DMS79 treated with DMSO at 0.1 percent for 48 hours (cell line): Measurements from ENCODE around the gene ZCRB1.

Source experiments
- DNase-seq: peaks from one replicate; lab custom pipeline; 2025; lab: John Stamatoyannopoulos, UW

The ZCRB1 gene

DNA sequence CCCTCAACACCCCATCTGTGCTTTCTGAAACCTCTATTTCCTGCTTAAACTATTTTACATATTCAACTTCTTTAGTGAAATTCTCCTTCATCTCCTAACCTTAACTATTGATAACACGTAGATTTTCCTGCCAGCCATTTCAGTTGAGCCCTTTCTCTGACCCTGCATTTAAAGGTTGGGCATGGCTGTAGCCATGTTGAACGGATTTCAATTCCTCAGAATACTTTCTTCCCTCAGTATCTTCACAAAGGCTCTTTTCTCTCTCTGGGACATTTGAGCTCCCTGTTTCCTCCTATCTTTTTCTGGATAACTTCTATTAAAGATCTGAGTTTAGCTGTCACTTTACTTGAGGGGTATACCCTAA lies 1.3 kb upstream of the ZCRB1 start:
- DNase-seq: no peak

DNA sequence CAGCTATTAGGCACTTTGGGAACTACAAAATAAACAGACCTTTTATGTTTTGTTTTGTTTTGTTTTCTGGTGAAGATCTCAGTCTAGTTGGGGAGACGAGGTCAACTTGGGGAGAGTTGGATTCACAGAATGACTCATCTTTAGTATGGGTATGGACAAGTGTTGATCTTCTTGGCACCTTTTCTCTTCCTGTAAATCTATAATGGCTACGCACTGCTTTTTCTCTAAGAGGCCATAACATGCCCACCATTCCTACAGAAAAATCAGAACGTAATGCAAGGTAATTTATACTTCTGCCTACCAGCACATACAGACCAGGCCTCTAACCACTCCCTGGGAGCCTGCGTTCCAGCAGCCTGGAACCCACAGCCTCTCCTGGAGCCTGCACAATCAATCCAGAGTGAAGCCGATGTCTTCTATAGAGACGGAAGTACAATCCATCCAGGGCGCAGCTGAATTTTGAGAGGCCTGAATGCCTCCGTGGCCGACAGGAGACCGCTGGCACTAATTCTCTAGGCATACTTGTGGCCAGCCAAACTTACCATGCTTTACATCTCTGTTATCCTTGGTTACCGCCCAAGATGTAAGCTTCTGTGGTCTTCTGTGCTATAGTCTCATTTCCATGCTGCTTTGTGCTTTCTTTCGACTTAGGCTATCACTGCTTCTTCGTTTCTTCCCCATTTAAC lies 790 bp upstream of the ZCRB1 start:
- DNase-seq: peak; percentile 41

DNA sequence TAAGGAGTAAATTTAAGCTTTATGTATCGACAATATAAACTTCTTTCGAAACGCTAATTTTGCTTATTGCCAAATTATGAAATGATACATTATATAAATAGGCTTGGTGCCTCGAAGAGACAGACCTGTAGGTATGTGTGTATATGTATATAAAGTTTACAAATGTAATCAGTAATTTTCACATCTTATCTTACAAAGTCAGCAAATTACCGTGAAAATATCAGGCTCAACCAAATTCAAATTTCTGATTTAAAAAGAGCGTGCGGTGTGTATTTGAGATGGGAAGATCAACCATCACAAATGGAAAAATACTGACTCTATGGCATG lies 605 bp downstream of the ZCRB1 start:
- DNase-seq: no peak

DNA sequence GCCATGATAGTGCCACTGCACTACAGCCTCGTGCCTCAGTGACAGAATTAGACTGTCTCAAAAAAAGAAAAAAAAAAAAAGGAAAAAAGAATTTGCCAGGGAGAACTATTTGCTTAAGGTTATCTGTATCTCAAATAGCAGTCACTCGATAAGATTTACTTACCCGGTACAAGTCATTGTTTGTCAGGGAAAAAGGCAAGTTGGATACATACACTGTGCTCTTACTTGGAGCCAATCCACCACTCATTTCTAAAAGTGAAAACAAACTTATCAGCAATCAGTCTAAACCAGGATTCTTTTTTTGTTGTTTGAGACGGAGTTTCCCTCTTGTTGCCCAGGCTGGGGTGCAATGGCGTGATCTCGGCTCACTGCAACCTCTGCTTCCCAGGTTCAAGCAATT lies 2.0 kb downstream of the ZCRB1 start:
- no peak for DNase-seq

DNA sequence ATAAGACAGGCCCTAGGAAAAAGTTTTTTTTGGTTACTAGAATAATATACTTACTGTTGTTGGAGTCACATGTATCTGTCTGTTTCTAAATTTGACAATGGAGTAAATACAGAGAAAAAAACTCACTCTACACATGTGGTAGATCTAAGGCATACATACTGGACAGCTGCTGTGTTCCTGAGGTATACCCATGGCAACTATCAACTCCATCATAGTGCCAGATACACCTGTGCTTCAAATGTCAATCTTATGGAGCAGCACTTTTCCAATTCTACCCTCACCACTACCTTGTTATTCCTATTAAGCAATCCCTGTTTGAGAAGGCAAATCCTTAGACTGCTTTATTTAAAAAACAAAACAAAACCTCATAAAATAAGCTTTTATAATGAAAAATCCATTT lies 3.3 kb downstream of the ZCRB1 start:
- DNase-seq: no peak

DNA sequence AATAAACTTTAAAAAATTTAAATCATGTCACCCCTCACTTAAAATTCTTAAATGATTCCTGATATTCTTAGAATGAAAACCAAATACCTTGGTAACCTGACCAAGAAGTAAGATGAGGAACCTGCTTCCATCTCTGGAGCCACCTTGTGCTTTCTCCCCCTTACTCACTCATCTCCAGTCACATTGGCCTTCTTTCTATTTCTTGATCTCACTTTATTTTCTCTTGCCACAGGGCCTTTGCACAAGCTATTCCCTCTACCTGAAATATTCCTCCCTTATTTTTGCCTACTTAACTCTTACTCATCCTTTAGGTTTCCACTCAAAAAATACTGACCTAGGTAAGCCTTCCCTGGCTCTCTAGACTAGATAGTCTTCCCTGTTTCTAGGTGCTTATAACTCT lies 5.1 kb downstream of the ZCRB1 start:
- DNase-seq: no peak

DNA sequence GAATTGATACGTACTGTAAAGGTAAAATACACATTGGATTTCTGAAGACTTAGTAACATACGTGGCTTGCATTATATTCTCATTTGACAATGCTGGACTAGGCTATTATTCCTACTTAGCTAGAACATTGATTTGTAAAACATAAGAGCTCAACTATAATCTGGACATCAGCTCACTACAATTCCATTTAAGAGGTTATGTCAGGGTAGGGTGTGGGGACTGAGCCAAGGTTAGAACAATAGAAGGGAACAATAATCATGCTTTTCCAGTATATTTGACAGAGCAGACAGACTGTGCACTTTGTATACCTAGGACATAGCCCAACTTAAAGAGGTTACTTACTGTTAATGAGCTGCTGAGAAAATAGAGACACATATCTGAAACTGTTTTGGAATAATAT lies 10.8 kb downstream of the ZCRB1 start:
- DNase-seq: no peak

DNA sequence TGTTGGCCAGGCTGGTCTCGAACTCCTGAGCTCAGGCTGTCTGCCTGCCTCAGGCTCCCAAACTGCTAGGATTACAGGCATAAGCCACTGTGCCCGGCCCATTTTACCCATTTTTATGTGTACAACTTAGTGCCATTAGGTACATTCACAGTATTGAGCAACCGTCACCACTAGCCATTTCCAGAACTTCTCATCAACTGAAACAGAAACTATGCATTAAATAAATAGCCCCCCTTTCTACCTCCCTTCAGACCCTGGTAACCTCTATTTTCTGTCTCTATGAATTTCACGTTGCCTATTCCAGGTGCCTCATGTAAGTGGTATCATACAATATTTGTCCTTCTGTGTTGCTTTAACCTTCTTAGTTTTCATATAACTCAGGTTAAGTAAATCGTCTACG lies 15.9 kb downstream of the ZCRB1 start:
- DNase-seq: no peak

DNA sequence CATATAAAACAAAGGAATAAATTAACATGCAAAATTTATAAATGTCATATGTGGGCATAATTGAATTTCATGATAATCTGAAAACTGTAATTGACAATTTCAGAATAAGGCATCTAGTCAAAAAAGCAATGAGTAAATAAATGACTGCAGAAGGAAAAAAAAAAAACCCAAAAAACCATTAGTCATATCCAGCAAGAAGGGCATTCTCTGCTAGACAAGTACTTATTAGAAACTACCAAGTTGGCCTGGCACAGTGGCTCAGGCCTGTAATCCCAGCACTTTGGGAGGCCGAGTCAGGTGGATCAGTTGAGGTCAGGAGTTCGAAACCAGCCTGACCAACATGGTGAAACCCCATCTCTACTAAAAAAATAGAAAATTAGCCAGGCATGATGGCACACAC lies 17.5 kb downstream of the ZCRB1 start:
- DNase-seq: no peak

DNA sequence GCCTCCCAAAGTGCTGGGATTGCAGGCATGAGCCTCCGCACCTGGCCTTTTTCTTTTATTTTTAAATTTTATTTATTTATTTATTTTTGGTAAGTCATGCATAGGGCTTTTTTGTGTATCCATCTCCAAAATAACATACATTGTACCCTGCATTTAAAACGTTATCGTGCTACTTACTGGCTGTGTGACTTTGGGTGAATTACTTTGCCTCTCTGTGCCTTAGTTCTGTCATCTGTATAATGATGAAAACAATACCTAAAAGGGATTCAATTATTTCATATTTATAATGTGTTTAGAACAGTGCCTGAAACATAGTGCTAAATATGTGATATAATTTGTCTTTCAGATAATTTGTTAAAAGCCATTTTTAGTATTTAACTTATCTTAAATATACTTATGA lies 19.6 kb downstream of the ZCRB1 start:
- no peak for DNase-seq

DNA sequence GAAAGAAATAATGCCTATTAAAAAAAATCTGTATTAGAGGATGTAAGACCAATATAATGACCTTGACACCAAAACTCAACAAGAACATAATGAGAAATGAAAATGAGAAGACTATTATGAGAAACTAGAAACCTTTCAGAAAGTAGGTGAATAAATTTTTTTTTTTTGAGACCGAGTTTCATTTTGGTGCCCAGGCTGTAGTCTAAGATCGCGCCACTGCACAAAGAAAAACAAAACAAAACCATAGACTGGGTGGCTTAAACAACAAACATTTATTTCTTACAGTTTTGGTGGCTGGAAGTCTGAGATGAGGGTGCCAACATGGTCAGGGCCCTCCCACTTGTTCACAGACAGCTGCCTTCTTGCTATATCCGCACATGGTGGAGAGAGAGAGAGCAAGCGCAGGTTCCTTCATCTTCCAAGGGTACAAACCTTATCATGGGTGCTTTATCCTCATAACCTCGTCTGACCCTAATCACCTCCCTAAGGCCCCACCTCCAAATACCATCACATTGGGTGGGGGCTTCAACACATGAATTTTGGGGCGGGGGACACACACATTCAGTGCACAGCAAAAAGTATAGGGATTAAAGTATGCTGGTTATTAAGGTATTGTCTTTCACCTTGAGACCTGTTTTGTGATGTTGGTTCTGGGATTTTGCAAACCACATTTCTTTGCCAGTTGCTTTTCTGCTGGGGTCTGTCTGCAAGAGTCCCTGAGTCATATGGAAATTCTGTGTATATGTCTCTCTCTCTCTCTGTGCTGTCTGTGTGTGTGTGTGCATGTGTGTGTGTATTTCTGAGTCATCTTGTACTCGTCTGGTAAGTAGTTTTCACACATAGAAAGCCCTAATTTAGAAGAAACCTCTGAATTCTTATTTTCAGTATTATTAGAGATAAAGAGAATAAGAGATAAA lies 26.2 kb downstream of the ZCRB1 start:
- DNase-seq: no peak

DNA sequence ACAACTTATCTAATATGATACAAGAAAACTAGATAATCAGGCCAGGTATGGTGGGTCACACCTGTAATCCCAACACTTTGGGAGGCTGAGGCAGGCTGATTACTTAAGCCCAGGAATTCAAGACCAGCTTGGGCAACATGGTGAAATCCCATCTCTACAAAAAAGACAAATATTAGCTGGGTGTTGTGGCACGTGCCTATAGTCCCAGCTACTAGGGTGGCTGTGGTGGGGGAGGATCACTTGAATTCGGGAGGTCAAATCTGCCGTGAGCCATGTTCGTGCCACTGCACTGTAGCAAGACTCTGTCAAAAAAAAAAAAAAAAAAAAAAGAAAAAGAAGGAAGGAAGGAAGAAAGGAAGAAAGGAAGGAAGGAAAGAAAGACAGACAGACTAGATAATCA lies 27.0 kb downstream of the ZCRB1 start:
- no peak for DNase-seq

DNA sequence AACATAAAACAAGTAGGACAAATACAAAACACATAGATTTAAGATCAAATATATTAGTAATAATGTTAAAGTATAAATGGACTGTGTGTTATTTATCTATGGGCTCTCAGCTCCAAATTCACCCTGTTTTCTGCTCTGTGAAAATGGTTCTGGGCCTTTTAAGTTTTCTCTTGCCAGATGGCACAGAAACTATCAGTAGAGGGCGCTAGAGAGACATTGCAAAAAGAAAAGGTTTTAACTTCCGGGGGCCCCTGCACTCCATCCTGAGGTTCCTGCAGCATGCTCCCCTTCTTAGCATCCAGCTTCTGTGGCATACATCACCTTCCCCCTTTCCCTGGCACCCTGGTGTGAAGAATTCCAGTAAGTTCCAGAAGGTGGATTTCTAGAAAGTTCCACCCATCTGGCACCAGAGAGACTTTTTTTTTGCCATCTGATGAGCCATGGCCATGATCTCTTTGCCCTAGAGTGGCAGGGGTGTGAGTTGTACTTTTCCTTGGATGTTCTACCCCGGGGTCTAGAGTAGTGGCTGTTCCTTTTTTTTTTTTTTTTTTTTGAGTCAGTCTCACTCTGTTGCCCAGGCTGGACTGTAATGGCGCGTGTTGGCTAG lies 29.3 kb downstream of the ZCRB1 start:
- no peak for DNase-seq

DNA sequence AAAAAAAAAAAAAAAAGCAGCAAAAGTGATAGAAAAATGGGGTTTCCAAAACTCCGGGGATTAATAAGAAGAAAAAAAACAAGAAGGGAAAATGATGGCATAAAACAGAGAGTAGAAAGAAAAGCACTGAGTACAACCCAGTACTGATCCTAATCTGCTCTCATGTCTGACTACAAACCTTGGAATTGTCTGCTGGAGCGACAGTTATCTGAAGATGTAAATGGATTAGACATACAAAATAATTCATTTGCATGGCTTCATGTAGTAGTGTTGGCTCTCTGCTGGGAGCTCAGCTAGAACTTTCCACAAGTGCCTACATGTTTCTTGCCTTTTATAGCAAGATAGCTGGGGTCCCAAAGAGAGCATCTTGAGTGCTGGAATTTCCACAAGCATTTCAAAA lies 34.2 kb downstream of the ZCRB1 start:
- DNase-seq: no peak

DNA sequence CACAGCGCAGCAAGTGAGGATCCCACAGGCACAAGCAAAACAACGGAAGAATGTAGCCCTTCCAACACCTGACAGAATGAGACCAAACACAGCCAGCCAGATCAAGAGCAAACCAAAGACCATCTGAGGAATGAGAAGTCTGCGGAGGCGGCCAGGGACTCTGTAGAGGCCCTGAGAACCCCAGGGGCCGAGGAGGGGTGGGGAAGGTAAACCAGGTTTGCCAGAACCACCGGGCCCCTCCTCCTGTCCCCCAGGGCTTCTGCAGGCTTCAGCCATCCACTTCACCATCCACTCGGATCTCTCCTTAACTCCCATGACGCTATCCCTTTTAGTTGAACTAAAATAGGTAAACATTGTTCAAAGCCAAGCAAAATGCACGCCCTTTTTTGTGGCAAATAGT lies 37.4 kb downstream of the ZCRB1 start:
- DNase-seq: no peak

DNA sequence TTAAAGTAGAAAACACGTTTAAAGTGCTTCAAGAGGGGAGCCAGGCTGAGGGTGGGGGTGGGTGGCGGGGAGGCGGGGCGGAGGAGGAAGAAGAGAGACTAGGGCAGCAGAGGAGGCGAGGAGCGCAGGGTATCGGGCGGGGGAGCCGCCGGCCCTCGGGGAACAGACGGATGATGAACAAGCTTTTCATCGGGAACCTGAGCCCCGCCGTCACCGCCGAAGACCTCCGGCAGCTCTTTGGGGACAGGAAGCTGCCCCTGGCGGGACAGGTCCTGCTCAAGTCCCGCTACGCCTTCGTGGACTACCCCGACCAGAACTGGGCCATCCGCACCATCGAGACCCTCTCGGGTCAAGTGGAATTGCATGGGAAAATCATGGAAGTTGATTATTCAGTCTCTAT lies 39.2 kb downstream of the ZCRB1 start:
- no peak for DNase-seq

DNA sequence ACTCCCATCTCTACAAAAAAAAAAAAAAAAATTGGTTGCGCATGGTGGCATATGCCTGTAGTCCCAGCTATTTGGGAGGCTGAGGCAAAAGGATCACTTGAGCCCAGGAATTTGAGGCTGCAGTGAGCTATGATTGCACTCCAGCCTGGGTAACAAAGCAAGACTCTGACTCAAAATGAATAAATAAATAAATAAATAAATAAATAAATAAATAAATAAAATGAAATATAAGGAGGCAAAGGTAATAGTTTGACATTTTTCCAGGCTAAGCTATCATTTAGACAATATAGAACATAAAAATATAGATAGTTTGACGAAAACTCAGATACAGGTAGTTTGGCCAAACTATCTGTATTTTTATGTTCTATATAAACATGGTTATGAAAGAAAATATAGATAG lies 40.5 kb downstream of the ZCRB1 start:
- DNase-seq: no peak

DNA sequence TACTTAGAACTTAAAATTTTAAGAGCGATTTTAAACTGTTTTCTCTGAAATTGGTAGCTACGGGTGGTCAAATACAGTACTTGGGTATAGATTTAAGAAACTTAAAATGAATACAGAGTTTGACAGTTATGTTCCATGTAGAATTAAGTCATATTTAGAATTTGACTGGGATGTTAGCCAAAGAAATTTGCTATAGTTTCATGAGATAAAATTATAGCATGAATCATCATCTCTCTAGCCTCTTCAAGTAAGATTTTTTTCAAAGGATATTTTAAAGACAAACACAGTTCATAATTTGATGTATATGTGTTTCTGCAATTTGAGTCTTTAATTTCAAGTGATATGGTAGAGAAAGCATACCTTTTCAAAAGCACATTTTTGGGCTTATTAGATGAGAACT lies 41.0 kb downstream of the ZCRB1 start:
- DNase-seq: no peak

DNA sequence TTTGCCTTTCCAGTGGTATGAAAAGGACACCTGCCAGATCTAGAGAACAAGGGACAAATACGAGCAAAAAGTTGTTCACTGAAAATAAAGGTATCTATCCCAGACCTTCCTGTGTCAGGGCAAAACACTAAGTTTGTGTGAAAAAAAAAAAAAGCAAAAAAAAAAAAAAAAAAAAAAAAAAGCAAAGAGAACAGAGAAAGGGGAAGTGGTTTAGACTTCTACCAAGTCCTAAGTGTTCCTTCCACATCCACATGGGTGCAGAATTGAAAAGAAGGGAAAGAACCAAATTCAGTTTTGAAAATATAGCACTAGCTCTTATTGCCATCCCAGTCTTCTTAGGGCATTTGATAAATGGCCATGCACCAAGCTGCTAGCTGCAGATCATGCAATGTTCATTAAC lies 41.7 kb downstream of the ZCRB1 start:
- no peak for DNase-seq

DNA sequence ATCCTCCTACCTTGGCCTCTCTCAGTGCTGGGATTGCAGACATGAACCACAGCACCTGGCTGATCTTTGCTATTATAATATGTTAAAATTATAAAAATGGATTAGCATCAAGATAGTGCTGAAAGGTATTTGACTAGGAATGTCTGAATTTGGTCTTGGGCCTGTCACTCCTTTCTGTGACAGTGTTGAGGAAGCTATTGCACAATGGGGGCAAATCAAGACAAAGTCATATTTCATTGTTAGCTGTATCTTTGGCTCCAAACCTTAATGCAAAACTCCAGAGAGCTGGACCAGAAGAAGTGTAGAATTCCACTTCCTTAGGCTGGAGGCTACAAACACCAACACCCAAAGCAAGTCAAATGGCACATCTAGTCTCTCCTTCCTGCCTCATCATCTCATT lies 42.2 kb downstream of the ZCRB1 start:
- no peak for DNase-seq

DNA sequence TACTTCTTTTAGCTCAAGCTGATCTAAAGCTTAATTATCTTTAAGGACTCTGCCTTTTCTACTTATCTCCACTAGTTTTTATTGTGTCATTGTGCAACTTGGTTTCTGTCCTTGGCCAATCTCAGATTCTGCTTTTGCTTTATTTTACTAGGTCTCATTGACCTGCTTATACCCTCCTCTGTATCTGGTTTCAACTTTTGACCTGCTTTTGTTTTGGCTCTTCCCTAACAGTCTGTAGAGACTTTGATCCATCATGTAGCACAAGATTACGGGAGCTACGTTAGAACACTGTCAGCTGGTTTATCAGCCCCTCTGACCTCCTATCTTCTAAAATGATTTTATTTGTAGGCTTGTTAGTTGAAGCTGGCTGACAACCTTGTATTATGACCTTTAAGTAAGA lies 43.6 kb downstream of the ZCRB1 start:
- no peak for DNase-seq

DNA sequence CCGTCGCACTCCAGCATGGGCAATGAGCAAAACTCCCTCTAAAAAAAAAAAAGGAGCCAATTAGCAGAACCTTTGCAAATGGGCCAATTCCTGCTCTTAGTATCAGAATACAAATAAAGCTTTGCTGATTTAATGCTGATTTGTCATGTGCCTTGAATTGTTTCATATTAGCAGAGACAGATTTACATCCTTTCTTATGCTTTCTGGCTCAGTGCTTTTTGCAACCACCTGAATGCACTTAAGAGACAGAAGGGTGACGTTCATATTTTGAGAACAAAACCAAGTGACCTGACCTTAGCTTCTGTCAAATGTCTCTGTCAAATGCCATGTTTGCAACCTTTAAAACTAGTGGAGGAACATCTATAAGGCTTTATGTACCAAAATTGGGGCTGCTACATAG lies 44.0 kb downstream of the ZCRB1 start:
- DNase-seq: no peak

DNA sequence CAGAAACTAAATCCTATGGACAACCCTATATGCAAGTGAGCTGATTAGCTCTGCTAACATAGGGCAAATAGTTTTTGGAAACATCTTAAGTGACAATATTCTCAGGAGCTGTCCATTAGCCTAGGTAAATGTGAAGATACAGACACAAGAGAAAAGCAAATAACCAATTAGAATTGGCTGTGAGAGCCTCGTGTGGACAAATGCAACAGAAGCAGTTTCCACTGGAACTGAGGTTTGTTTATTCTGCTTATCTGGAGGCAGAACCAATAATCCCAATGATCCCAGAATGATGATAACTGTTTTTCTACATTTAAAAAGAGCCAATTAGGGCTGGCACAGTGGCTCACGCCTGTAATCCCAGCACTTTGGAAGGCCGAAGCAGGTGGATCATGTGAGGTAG lies 44.6 kb downstream of the ZCRB1 start:
- no peak for DNase-seq

DNA sequence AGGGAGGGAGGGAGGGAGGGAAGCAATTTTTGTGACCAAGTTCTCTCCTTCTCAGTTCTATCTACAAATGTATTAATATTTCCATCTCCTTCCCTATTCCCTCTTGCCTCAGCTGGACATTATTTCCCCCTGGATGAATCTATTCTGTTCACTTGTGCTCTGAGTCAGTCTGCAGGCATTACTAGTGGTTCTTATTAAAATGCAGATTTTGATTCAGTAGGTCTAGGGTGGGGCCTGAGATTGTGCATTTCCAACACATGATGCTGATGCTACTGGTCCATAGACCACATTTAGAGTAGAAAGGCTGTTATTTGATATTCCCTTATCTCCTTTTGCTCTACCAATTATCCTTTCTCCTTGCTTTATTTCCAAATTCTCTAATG lies 47.8 kb downstream of the ZCRB1 start:
- DNase-seq: no peak
